BJ (cell line): ENCODE measurements around the gene FBXL7. TPM values are rescaled to one million over a fixed set of nuclear protein-coding genes. Genes with fewer than 3 reads are reported as not detected.

ENCODE experiments used
- CTCF ChIA-PET: fragments of 350-600 bp; formaldehyde crosslinking; extraction: SDS; loops from one replicate; lab custom pipeline; 2021; ENCODE audit warnings: antibody characterized with exemption, inconsistent platforms; lab: Yijun Ruan, JAX
- POLR2A ChIA-PET: fragments of 300-600 bp; sonication (Branson Sonifier 250); formaldehyde crosslinking; extraction: SDS; loops from one replicate; lab custom pipeline; 2021; ENCODE audit warnings: antibody characterized with exemption; lab: Charles Lee
- DNase-seq: peaks from one replicate; pipeline ENCODE4 v3.0.0-alpha.2; 2011; ENCODE audit warnings: low read depth
- H3K27me3 ChIP-seq: 2 replicates; pipeline ENCODE4 v1.6.0; 2011; ENCODE audit warnings: low read length; ENCODE audit not compliant: control insufficient read depth, insufficient read depth
- H3K36me3 ChIP-seq: 2 replicates; pipeline ENCODE4 v1.5.1; 2011; ENCODE audit warnings: low read length; ENCODE audit not compliant: control insufficient read depth, insufficient read depth
- H3K4me3 ChIP-seq: 2 replicates; pipeline ENCODE4 v1.5.1; 2011; ENCODE audit warnings: low read depth, mild to moderate bottlenecking, control low read depth, low read length
- polyA plus RNA-seq: library from polyadenylated mRNA; depleted of rRNA; stranded (reverse); fragments of >200 nt; gene quantifications from 2 replicates; pipeline ENCODE4 v1.2.3, GENCODE V29; 2011
- TF ChIP-seq, protein P1 (sequence below): IDR thresholded peaks from 2 replicates; pipeline ENCODE4 v1.5.1; 2011; ENCODE audit warnings: low read depth, mild to moderate bottlenecking, control low read depth, inconsistent platforms, low read length, moderate library complexity; ENCODE audit not compliant: insufficient read depth

Gene FBXL7
- polyA plus RNA-seq, 1 experiment, result 23.2 TPM

DNA sequence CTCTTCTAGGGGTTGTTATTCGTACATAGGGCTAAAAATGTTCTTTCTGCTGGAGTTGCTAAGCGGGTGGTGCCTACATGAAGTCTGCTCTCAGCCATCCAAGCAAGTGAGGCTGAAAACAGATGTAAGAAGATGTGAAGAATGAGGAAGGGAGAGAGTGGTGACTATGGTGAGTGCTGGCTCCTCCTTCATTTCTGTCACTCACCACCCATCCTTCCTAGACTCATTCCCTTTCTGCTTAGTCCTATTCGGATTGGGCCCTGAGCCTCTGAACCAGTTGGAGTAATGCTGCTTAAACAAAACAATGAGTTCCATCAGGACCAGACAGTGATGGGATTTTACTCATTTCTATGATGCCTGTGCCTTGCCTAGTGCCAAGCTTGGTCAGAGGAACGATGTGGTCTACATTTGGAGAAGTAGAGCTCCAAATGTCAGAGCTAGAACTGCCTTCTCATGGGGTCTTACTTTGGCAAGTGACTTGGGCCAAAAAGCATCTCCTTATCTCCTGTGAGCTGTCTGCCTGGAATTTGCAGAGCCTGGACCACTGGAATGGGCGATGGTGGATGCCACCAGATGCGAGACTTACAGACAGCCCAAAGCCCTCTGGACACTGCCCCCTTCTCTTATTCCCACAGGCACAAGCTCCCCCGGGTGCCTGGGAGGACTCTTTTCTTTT, 192.9 kb downstream of the FBXL7 start:
- no peaks in the 10 kb centered on the region for H3K27me3 ChIP-seq
- TF ChIP-seq, protein P1, sequence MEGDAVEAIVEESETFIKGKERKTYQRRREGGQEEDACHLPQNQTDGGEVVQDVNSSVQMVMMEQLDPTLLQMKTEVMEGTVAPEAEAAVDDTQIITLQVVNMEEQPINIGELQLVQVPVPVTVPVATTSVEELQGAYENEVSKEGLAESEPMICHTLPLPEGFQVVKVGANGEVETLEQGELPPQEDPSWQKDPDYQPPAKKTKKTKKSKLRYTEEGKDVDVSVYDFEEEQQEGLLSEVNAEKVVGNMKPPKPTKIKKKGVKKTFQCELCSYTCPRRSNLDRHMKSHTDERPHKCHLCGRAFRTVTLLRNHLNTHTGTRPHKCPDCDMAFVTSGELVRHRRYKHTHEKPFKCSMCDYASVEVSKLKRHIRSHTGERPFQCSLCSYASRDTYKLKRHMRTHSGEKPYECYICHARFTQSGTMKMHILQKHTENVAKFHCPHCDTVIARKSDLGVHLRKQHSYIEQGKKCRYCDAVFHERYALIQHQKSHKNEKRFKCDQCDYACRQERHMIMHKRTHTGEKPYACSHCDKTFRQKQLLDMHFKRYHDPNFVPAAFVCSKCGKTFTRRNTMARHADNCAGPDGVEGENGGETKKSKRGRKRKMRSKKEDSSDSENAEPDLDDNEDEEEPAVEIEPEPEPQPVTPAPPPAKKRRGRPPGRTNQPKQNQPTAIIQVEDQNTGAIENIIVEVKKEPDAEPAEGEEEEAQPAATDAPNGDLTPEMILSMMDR, result no peak
- no peak for DNase-seq
- no peaks in the 10 kb centered on the region for H3K36me3 ChIP-seq
- ChIA-PET POLR2A (no interaction called here), CTCF (interaction anchor here (0.5 to 1.3 kb wide), 2 partner anchors 10 to 115 kb away, joined by 3 to 4 read pairs; no protein-coding TSS in a partner anchor)
- no peak overlapping the region for H3K4me3 ChIP-seq

DNA sequence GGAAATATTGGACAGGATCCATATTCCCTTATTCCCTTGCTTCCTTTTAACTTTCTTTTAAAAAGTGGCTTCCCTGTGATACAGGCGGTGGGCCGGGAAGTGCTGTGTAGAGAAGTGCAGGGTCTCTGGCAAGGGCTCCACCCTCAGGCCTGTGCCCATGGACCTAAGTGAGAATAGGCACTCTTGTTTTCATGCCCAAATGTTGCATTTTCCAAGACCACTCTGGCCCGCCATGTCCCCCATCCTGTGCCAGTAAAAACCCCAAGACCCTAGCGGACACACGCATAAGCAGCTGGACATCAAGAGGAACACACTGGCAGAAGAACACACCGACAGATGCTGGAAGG, 193.4 kb downstream of the FBXL7 start:
- no peak overlapping the region for H3K4me3 ChIP-seq
- CTCF ChIA-PET, result interaction anchor here (0.5 to 1.3 kb wide), 2 partner anchors 10 to 115 kb away, joined by 3 to 4 read pairs; no protein-coding TSS in a partner anchor

DNA sequence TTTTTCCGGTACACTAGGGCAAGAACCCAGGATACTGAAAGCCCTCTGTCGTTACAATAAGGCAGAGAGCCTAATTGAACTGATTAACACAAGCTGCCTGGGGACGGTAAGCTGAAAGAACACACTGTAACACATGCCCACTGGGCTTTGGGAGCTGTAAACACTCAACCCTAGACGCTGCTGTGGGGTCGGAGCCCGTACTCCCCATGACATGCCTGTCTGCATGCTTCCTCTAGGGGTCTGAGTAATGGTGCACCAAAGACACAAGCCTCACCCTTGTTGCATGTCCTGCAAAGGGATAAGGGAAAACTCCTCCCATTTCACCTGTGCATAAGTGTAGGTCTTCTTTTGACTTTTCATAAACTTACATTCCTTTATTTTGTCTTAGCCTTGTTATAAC, 194.0 kb downstream of the FBXL7 start:
- CTCF ChIA-PET, result interaction anchor here (1.3 kb wide), 1 partner anchor 11 kb away, joined by 4 read pairs; no protein-coding TSS in a partner anchor
- TF ChIP-seq, protein P1, result no peak
- H3K36me3 ChIP-seq, result no peaks in the 10 kb centered on the region
- DNase-seq, result no peak
- H3K27me3 ChIP-seq, result no peaks in the 10 kb centered on the region
- H3K4me3 ChIP-seq, result no peak overlapping the region
- POLR2A ChIA-PET, result no interaction called here

More for the DNA sequence above, 193.4 kb downstream of the FBXL7 start:
- POLR2A ChIA-PET, result no interaction called here
- Histone ChIP-seq H3K27me3 (no peaks in the 10 kb centered on the region), H3K36me3 (no peaks in the 10 kb centered on the region)
- TF ChIP-seq, protein P1, result no peak
- DNase-seq, result no peak

DNA sequence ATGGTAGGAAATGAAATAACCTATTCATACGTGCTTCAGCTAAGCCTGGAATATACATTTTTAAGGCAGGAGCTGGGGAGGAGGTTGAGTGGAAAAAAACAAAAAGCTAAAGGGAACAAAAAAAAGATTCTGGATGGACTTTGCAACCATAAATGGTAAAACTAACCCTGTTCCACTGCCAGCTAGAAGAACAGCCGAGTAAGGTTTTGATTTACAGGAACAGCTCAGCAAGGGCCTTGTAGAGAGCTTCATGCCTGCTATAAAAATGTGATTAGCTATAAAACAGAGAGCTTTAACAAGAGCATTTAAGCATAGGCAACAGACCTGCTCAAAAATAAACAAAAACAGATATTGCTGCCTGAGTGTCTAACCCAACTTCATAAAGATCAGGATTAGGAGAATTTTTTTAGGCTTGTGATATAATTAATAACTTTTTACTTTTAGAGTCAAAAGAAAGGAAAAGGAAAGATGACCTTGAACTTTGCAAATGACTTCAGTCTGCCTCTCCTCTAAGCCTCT, 194.8 kb downstream of the FBXL7 start:
- POLR2A ChIA-PET, result interaction anchor here (0.6 kb wide), 1 partner anchor 63 kb away, joined by 3 read pairs; no protein-coding TSS in a partner anchor
- H3K27me3 ChIP-seq, result no peaks in the 10 kb centered on the region
- H3K36me3 ChIP-seq, result no peaks in the 10 kb centered on the region
- no peak overlapping the region for H3K4me3 ChIP-seq
- CTCF ChIA-PET, result interaction anchor here (0.5 to 1.7 kb wide), 2 partner anchors 12 to 513 kb away, joined by 3 read pairs; no protein-coding TSS in a partner anchor
- TF ChIP-seq, protein P1, result no peak
- peak; percentile 51 for DNase-seq

DNA sequence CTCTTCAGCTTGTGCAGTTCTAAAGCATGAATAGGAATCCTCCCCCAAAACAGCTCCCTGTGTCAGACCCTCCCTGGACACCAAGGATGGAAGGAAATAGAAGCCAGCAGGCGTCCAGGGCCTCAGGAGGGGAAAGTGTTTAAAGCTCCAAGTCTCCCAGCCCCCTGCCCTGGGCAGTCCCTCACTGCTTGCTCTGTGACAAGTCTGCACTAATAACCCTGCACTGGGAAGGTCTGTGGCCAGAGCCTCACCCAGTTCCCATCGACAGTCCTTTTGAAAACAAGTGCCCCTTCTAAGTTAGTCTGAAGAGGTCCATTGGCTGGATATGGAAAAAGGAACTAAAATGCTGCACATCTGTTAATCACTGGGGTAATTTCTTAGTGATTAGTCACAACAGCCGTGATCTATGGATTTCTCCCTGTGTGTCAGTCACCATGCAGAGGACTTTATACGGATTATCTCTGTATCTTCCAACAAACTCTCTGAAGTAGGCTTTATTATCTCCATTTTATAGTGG, 195.3 kb downstream of the FBXL7 start:
- no peaks in the 10 kb centered on the region for H3K27me3 ChIP-seq
- CTCF ChIA-PET, result interaction anchor here (0.5 to 1.7 kb wide), 3 partner anchors 10 to 513 kb away, joined by 3 read pairs; no protein-coding TSS in a partner anchor
- H3K36me3 ChIP-seq, result no peaks in the 10 kb centered on the region
- DNase-seq, result no peak
- TF ChIP-seq, protein P1, result no peak
- POLR2A ChIA-PET, result interaction anchor here (0.6 kb wide), 1 partner anchor 62 kb away, joined by 3 read pairs; no protein-coding TSS in a partner anchor
- no peak overlapping the region for H3K4me3 ChIP-seq
